Panc1 (cell line): Measurements from ENCODE around the gene CTNNA1. TPM values are rescaled to one million over a fixed set of nuclear protein-coding genes. Genes with fewer than 3 reads are reported as not detected.
"Not testable (repeated sequence)": the region's sequence is repeated elsewhere in the genome, so short reads cannot be mapped to it uniquely, and the experiment has no call there.

Source experiments
- ATAC-seq: fragments of 200-7000 bp; cut with Tn5 transposase; 2 replicates; pipeline ENCODE4 v1.9.1; 2020; ENCODE audit warnings: mild to moderate bottlenecking, moderate library complexity
- BruUV-seq: library from RNA; stranded (reverse); fragments of 400-500 nt; replicated peaks from 2 replicates; lab custom pipeline; 2021; lab: Mats Ljungman, UMichigan
- CTCF ChIA-PET: fragments of 300-600 bp; sonication (Branson Sonifier 250); formaldehyde crosslinking; loops from one replicate; lab custom pipeline; 2022; ENCODE audit warnings: antibody characterized with exemption; lab: Charles Lee
- POLR2A ChIA-PET: fragments of 300-600 bp; sonication (Branson Sonifier 250); formaldehyde crosslinking; loops from one replicate; lab custom pipeline; 2022; ENCODE audit warnings: antibody characterized with exemption; lab: Charles Lee
- DNase-seq: peaks from one replicate; pipeline ENCODE4 v3.0.0-alpha.2; 2010; ENCODE audit warnings: low read depth, low spot score
- H3K27ac ChIP-seq: 2 replicates; pipeline ENCODE4 v1.5.1; 2011; ENCODE audit warnings: mild to moderate bottlenecking, low read length, inconsistent platforms
- H3K27me3 ChIP-seq: fragments of 200-500 bp; sonication (Bioruptor generic); 2 replicates; pipeline ENCODE4 v1.6.0; 2014; ENCODE audit warnings: low read length, inconsistent platforms; ENCODE audit not compliant: control insufficient read depth, insufficient read depth
- H3K36me3 ChIP-seq: fragments of 200-500 bp; sonication (Bioruptor generic); 2 replicates; pipeline ENCODE4 v1.5.1; 2014; ENCODE audit warnings: inconsistent platforms, mild to moderate bottlenecking, low read length, moderate library complexity; ENCODE audit not compliant: control insufficient read depth, insufficient read depth
- H3K4me1 ChIP-seq: 2 replicates; pipeline ENCODE4 v1.5.1; 2011; ENCODE audit warnings: inconsistent platforms, mild to moderate bottlenecking, low read length, moderate library complexity; ENCODE audit not compliant: control insufficient read depth, insufficient read depth
- H3K4me3 ChIP-seq, 2 experiments: 2 replicates each; pipeline ENCODE4 v1.5.1; 2011 to 2012; ENCODE audit warnings: low read depth in 2 of 2, low read length in 2 of 2, mild to moderate bottlenecking in 2 of 2, inconsistent platforms in 1 of 2, moderate library complexity in 1 of 2
- H3K9me3 ChIP-seq: fragments of 200-500 bp; sonication (Bioruptor generic); 2 replicates; pipeline ENCODE4 v1.5.1; 2014; ENCODE audit warnings: low read depth, mild to moderate bottlenecking, inconsistent platforms, low read length, moderate library complexity; ENCODE audit not compliant: control insufficient read depth, insufficient read depth
- CTCF ChIP-seq: fragments of 450-650 bp; IDR thresholded peaks from 2 replicates; pipeline ENCODE4 v1.5.1; 2017; ENCODE audit warnings: mild to moderate bottlenecking
- POLR2AphosphoS5 ChIP-seq: IDR thresholded peaks from 2 replicates; pipeline ENCODE4 v1.6.1; 2012; ENCODE audit warnings: mild to moderate bottlenecking, low read depth, low read length, moderate library complexity
- SIN3A ChIP-seq: IDR thresholded peaks from 2 replicates; pipeline ENCODE4 v1.6.1; 2012; ENCODE audit warnings: low read depth, mild to moderate bottlenecking, low read length, moderate library complexity, borderline replicate concordance; ENCODE audit not compliant: insufficient read depth
- TCF7L2 ChIP-seq: IDR thresholded peaks from 2 replicates; pipeline ENCODE4 v1.6.1; 2011; ENCODE audit warnings: mild to moderate bottlenecking, low read depth, low read length, inconsistent platforms
- in situ Hi-C: cut with HindIII; loops from 2 replicates; pipeline ENCODE4 v1.10.0; 2016; ENCODE audit warnings: low sequenced_read_pairs, low pct_unique_long_range_greater_than_20kb
- intact Hi-C: fragments of 100-400 bp; cut with micrococcal nuclease; formaldehyde crosslinking; loops from one replicate; pipeline ENCODE4 v1.10.0; 2022; ENCODE audit not compliant: unreplicated experiment
- total RNA-seq: library from RNA; stranded (reverse); gene quantifications from one replicate; pipeline ENCODE4 v1.2.1, GENCODE V29; 2021; ENCODE audit not compliant: unreplicated experiment
- TF ChIP-seq, protein P1 (sequence below), 2 experiments: IDR thresholded peaks; 2 replicates each; pipeline ENCODE4 v1.6.1; 2011 to 2012; ENCODE audit warnings: low read depth in 2 of 2, control low read depth in 1 of 2, low read length in 1 of 2, mild to moderate bottlenecking in 1 of 2, moderate library complexity in 1 of 2; ENCODE audit not compliant: insufficient read depth in 1 of 2

The CTNNA1 gene
- total RNA-seq, 1 experiment from 2014 or later, result 298 TPM

- TF ChIP-seq CTCF (no peak), POLR2AphosphoS5 (no peak), SIN3A (no peak), TCF7L2 (no peak)
- TF ChIP-seq, protein P1, sequence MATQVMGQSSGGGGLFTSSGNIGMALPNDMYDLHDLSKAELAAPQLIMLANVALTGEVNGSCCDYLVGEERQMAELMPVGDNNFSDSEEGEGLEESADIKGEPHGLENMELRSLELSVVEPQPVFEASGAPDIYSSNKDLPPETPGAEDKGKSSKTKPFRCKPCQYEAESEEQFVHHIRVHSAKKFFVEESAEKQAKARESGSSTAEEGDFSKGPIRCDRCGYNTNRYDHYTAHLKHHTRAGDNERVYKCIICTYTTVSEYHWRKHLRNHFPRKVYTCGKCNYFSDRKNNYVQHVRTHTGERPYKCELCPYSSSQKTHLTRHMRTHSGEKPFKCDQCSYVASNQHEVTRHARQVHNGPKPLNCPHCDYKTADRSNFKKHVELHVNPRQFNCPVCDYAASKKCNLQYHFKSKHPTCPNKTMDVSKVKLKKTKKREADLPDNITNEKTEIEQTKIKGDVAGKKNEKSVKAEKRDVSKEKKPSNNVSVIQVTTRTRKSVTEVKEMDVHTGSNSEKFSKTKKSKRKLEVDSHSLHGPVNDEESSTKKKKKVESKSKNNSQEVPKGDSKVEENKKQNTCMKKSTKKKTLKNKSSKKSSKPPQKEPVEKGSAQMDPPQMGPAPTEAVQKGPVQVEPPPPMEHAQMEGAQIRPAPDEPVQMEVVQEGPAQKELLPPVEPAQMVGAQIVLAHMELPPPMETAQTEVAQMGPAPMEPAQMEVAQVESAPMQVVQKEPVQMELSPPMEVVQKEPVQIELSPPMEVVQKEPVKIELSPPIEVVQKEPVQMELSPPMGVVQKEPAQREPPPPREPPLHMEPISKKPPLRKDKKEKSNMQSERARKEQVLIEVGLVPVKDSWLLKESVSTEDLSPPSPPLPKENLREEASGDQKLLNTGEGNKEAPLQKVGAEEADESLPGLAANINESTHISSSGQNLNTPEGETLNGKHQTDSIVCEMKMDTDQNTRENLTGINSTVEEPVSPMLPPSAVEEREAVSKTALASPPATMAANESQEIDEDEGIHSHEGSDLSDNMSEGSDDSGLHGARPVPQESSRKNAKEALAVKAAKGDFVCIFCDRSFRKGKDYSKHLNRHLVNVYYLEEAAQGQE (IDR thresholded peaks at IDR 0.05; ENCODE audit: insufficient read depth in 1 of 2, low read depth in 2 of 2, low read length in 1 of 2), result no peak
- no peaks in the 10 kb centered on the region for H3K9me3 ChIP-seq
- DNase-seq, result no peak
- no peaks in the 10 kb centered on the region for H3K4me1 ChIP-seq
- no peak overlapping the region for H3K27ac ChIP-seq
- no peaks in the 10 kb centered on the region for H3K36me3 ChIP-seq
- POLR2A ChIA-PET, result interaction anchor here (0.5 kb wide), 1 partner anchor 45 kb away, joined by 5 read pairs; no protein-coding TSS in a partner anchor
- in situ Hi-C loops, result no loop called here
- no TSS peak for BruUV-seq
- no peak overlapping the region for H3K4me3 ChIP-seq
- CTCF ChIA-PET, result interaction anchor here (0.6 kb wide), 1 partner anchor 70 kb away, joined by 3 read pairs; no protein-coding TSS in a partner anchor
- H3K27me3 ChIP-seq, result no peaks in the 10 kb centered on the region
- intact Hi-C loops, result no loop called here
- ATAC-seq, result no peak
These were observed 40.0 kb upstream of the CTNNA1 start for GRCh38 chr5:138713247-138713646.

GRCh38 chr5:138714694-138715093, 38.5 kb upstream of the CTNNA1 start:
- TF ChIP-seq CTCF (no peak), SIN3A (no peak), POLR2AphosphoS5 (no peak)
- TF ChIP-seq, protein P1 (IDR thresholded peaks at IDR 0.05; ENCODE audit: insufficient read depth in 1 of 2, low read depth in 2 of 2, low read length in 1 of 2), result no peak
- ATAC-seq (no peak), DNase-seq (no peak)
- Histone ChIP-seq H3K4me1 (no peaks in the 10 kb centered on the region), H3K36me3 (no peaks in the 10 kb centered on the region), H3K9me3 (no peaks in the 10 kb centered on the region), H3K27ac (no peak overlapping the region), H3K27me3 (no peaks in the 10 kb centered on the region), H3K4me3 (no peak overlapping the region)
- in situ Hi-C loops (no loop called here), intact Hi-C loops (no loop called here)
- ChIA-PET POLR2A (no interaction called here), CTCF (no interaction called here)
- no TSS peak for BruUV-seq

- DNase-seq, H3K36me3 ChIP-seq, POLR2A ChIA-PET, H3K9me3 ChIP-seq, ATAC-seq, BruUV-seq, H3K27ac ChIP-seq, CTCF ChIA-PET, in situ Hi-C loops, H3K4me1 ChIP-seq, H3K27me3 ChIP-seq, H3K4me3 ChIP-seq, intact Hi-C loops: not testable (repeated sequence)
These were observed 37.2 kb upstream of the CTNNA1 start for GRCh38 chr5:138715931-138716432.
